Mesenchymal stem cell (in vitro differentiated cells and primary cell): ENCODE results near the gene ERICH4.
"Not testable (repeated sequence)": the region's sequence is repeated elsewhere in the genome, so short reads cannot be mapped to it uniquely, and the experiment has no call there.

ENCODE experiments used
- DNase-seq: peaks from one replicate; pipeline ENCODE4 v3.0.0-alpha.2; 2013
- H2AFZ ChIP-seq: one replicate; pipeline ENCODE4 v1.6.1; 2013; ENCODE audit warnings: low read depth, mild to moderate bottlenecking, control low read depth, inconsistent platforms, low read length, moderate library complexity
- H2AK5ac ChIP-seq: 2 replicates; pipeline ENCODE4 v1.6.1; 2013; ENCODE audit warnings: low read length, moderate library complexity, mild to moderate bottlenecking, inconsistent platforms; ENCODE audit not compliant: severe bottlenecking
- H2BK120ac ChIP-seq: one replicate; pipeline ENCODE4 v1.6.1; 2013; ENCODE audit warnings: low read depth, mild to moderate bottlenecking, inconsistent platforms, low read length, moderate library complexity
- H2BK12ac ChIP-seq, 2 experiments: one replicate each; pipeline ENCODE4 v1.6.1; 2013; ENCODE audit warnings: inconsistent platforms in 2 of 2, low read length in 2 of 2, mild to moderate bottlenecking in 2 of 2, moderate library complexity in 2 of 2, control low read depth in 1 of 2
- H2BK15ac ChIP-seq: one replicate; pipeline ENCODE4 v1.6.1; 2013; ENCODE audit warnings: mild to moderate bottlenecking, low read depth, inconsistent platforms; ENCODE audit not compliant: poor library complexity, severe bottlenecking
- H2BK5ac ChIP-seq: 2 replicates; pipeline ENCODE4 v1.6.1; 2013; ENCODE audit warnings: low read depth, mild to moderate bottlenecking, low read length, control low read depth, inconsistent platforms; ENCODE audit not compliant: poor library complexity, severe bottlenecking
- H3K14ac ChIP-seq, 2 experiments: one replicate each; pipeline ENCODE4 v1.6.1; 2013; ENCODE audit warnings: inconsistent platforms in 2 of 2, low read length in 2 of 2, control low read depth in 1 of 2, mild to moderate bottlenecking in 1 of 2, moderate library complexity in 1 of 2
- H3K18ac ChIP-seq, 2 experiments: one replicate each; pipeline ENCODE4 v1.6.1; 2013; ENCODE audit warnings: inconsistent platforms in 2 of 2, low read length in 2 of 2, control low read depth in 1 of 2, low read depth in 1 of 2, mild to moderate bottlenecking in 1 of 2
- H3K23ac ChIP-seq, 2 experiments: one replicate each; pipeline ENCODE4 v1.6.1; 2013; ENCODE audit warnings: inconsistent platforms in 2 of 2, low read length in 2 of 2, mild to moderate bottlenecking in 2 of 2, moderate library complexity in 2 of 2, control low read depth in 1 of 2
- H3K27ac ChIP-seq: 2 replicates; pipeline ENCODE4 v1.5.1; 2013; ENCODE audit warnings: mild to moderate bottlenecking, moderate library complexity, low read length, control low read depth, inconsistent platforms; ENCODE audit not compliant: poor library complexity, severe bottlenecking
- H3K27me3 ChIP-seq, 2 experiments: 2 replicates each; pipeline versions ENCODE4 v1.6.1 to v1.7.0; 2013; ENCODE audit warnings: low read length in 2 of 2, mild to moderate bottlenecking in 2 of 2, moderate library complexity in 2 of 2, control low read depth in 1 of 2, inconsistent platforms in 1 of 2; ENCODE audit not compliant: control insufficient read depth in 1 of 2, insufficient read depth in 1 of 2
- H3K36me3 ChIP-seq, 2 experiments: 2 replicates each; pipeline versions ENCODE4 v1.6.1 to v1.7.0; 2013; ENCODE audit warnings: low read length in 2 of 2, control low read depth in 1 of 2, inconsistent platforms in 1 of 2, low read depth in 1 of 2, mild to moderate bottlenecking in 1 of 2; ENCODE audit not compliant: insufficient read depth in 2 of 2, control insufficient read depth in 1 of 2
- H3K4ac ChIP-seq, 2 experiments: one replicate each; pipeline ENCODE4 v1.6.1; 2013; ENCODE audit warnings: inconsistent platforms in 2 of 2, low read length in 2 of 2, mild to moderate bottlenecking in 2 of 2, moderate library complexity in 2 of 2, control low read depth in 1 of 2, low read depth in 1 of 2
- H3K4me1 ChIP-seq: 2 replicates; pipeline ENCODE4 v1.6.1; 2013; ENCODE audit warnings: low read depth, low read length, control low read depth; ENCODE audit not compliant: control insufficient read depth, insufficient read depth
- H3K4me2 ChIP-seq: 2 replicates; pipeline ENCODE4 v1.6.1; 2013; ENCODE audit warnings: low read length, mild to moderate bottlenecking, inconsistent platforms; ENCODE audit not compliant: poor library complexity, severe bottlenecking
- H3K4me3 ChIP-seq, 2 experiments: 2 replicates each; pipeline versions ENCODE4 v1.5.1 to v1.7.0; 2013; ENCODE audit warnings: low read length in 2 of 2, mild to moderate bottlenecking in 2 of 2, control low read depth in 1 of 2, low read depth in 1 of 2; ENCODE audit not compliant: insufficient read depth in 1 of 2
- H3K79me1 ChIP-seq: replicated peaks from 2 replicates; pipeline ENCODE4 v1.6.1; 2013; ENCODE audit warnings: mild to moderate bottlenecking, control low read depth, low read length, inconsistent platforms; ENCODE audit not compliant: poor library complexity, severe bottlenecking
- H3K9ac ChIP-seq: 2 replicates; pipeline ENCODE4 v1.7.0; 2013; ENCODE audit warnings: mild to moderate bottlenecking, low read length, moderate library complexity
- H3K9me3 ChIP-seq: 2 replicates; pipeline ENCODE4 v1.7.0; 2013; ENCODE audit warnings: mild to moderate bottlenecking, low read length; ENCODE audit not compliant: control insufficient read depth
- H4K8ac ChIP-seq: one replicate; pipeline ENCODE4 v1.6.1; 2013; ENCODE audit warnings: inconsistent platforms, mild to moderate bottlenecking, low read length, moderate library complexity
- H4K91ac ChIP-seq: one replicate; pipeline ENCODE4 v1.6.1; 2013; ENCODE audit warnings: mild to moderate bottlenecking, low read length, inconsistent platforms
- WGBS: methylation state at CpG from one replicate; pipeline ENCODE4 v1.1.7; 2013; ENCODE audit warnings: mixed read lengths; 5-methylcytosine and 5-hydroxymethylcytosine counted together

The ERICH4 gene

GRCh38 chr19:41457241-41457640, 14.3 kb downstream of the ERICH4 start:
- Histone ChIP-seq H3K14ac (no peak overlapping the region), H3K4ac (no peak overlapping the region), H3K9me3 (peaks cover 4% of the 10 kb centered on the region), H4K8ac (no peak overlapping the region), H2BK5ac (no peak overlapping the region), H3K36me3 (no peaks in the 10 kb centered on the region), H3K4me1 (no peaks in the 10 kb centered on the region), H2BK15ac (no peak overlapping the region), H3K18ac (no peak overlapping the region), H2AK5ac (no peak overlapping the region), H3K79me1 (no peaks in the 10 kb centered on the region), H3K27ac (no peak overlapping the region), H3K4me3 (no peak overlapping the region), H3K4me2 (no peak overlapping the region), H3K27me3 (peaks cover 13 to 47% of the 10 kb centered on the region in 2 experiments), H2BK120ac (no peak overlapping the region), H3K9ac (no peak overlapping the region), H2AFZ (no peak overlapping the region), H3K23ac (no peak overlapping the region), H2BK12ac (no peak overlapping the region), H4K91ac (no peak overlapping the region)
- DNase-seq: no peak
- 57% methylated on average over 1 of the region's 1 CpG for WGBS

GRCh38 chr19:41462497-41462896, 19.5 kb downstream of the ERICH4 start:
- Histone ChIP-seq H3K4me2 (no peak overlapping the region), H2AFZ (no peak overlapping the region), H2BK15ac (no peak overlapping the region), H2BK120ac (no peak overlapping the region), H2BK12ac (no peak overlapping the region), H4K8ac (no peak overlapping the region), H3K9ac (no peak overlapping the region), H2BK5ac (no peak overlapping the region), H3K79me1 (no peaks in the 10 kb centered on the region), H3K18ac (no peak overlapping the region), H3K36me3 (no peaks in the 10 kb centered on the region), H3K4me1 (no peaks in the 10 kb centered on the region), H3K9me3 (peaks cover 4% of the 10 kb centered on the region), H2AK5ac (no peak overlapping the region), H3K14ac (no peak overlapping the region), H3K27ac (no peak overlapping the region), H4K91ac (no peak overlapping the region), H3K27me3 (peaks cover 5 to 76% of the 10 kb centered on the region in 2 experiments), H3K4ac (no peak overlapping the region), H3K23ac (no peak overlapping the region), H3K4me3 (no peak overlapping the region)
- 60% methylated on average over 6 of the region's 6 CpGs for WGBS
- no peak for DNase-seq

DNA sequence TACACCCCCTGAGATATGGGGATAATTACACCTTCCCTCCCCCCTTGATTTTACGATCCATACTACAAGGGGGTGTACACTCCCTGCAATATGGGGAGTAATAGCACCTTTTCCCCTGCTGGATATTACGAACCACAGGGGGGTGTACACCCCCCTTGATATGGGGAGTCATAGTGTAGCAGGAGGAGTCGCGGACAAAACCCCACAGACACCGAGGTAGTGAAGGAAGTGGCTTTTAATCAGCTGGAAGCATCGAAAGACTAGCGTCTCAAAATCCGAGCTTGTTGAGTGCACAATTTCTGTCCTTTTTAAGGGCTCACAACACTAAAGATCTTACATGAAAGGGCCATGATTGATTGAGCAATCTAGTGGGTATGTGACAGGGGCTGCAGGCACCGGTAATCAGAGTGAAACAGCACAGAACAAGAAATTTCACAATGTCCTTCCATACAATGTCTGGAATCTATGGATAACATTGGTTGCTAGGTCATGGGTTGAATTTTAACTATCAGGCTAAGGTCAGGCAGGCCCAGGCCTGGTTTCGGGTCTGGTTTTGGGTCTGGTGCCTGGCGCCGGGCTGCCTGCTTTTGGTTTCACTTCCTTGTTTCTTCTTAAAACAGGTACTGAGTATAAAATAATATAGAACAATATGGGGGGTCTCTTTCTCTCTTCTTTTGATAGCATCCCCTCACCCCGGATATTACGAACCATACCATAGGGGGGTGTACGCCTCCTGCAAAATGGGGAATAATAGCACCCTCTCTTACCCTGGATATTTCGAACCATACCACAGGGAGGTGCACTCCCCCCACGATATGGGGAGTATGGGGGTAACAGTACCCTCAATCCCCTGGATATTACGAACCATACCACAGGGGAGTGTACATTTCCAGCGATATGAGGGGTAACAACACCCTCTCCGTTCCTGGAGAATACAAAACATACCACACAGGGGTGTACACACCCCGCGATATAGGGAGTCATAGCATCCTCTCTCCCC, 20.6 kb downstream of the ERICH4 start:
- not testable (repeated sequence) for H4K91ac ChIP-seq, H2AFZ ChIP-seq, H3K14ac ChIP-seq, H2AK5ac ChIP-seq, H2BK120ac ChIP-seq, H3K9me3 ChIP-seq, H3K18ac ChIP-seq, H3K27ac ChIP-seq, H3K4me2 ChIP-seq, H3K4ac ChIP-seq, H3K23ac ChIP-seq, H3K4me1 ChIP-seq, H3K4me3 ChIP-seq, H2BK5ac ChIP-seq, H2BK12ac ChIP-seq, H4K8ac ChIP-seq, H3K36me3 ChIP-seq, DNase-seq, H2BK15ac ChIP-seq, H3K9ac ChIP-seq, H3K79me1 ChIP-seq
- WGBS: 80% methylated on average over 16 of the region's 22 CpGs
- peaks cover 0 to 78% of the 10 kb centered on the region in 2 experiments for H3K27me3 ChIP-seq

DNA sequence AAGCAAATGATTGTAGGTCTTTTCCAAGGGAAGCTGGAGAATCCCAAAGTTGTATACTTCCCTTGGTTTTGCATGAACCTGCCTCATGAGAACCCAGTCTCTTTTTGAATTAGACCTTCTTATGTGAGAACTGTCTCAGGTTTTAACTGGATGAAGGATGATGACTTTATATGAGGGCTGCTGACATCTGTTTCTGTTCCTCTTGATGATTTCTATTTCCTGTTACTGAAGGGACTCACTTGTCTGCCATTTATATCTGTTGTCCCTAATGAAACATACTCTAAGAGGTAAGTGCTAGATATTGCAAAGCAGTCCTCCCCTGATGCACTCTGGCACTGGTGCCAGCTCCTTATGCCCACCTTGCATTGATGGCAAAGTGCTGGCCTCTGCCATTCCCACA, 33.6 kb downstream of the ERICH4 start:
- Histone ChIP-seq H3K18ac (no peak overlapping the region), H3K4me3 (no peak overlapping the region), H2BK5ac (no peak overlapping the region), H3K23ac (no peak overlapping the region), H3K36me3 (no peaks in the 10 kb centered on the region), H2AK5ac (no peak overlapping the region), H3K9ac (no peak overlapping the region), H2AFZ (no peak overlapping the region), H3K27me3 (peaks cover 0 to 47% of the 10 kb centered on the region in 2 experiments), H2BK120ac (no peak overlapping the region), H2BK15ac (no peak overlapping the region), H3K4ac (no peak overlapping the region), H3K9me3 (no peaks in the 10 kb centered on the region), H3K79me1 (no peaks in the 10 kb centered on the region), H2BK12ac (no peak overlapping the region), H3K4me2 (no peak overlapping the region), H3K4me1 (no peaks in the 10 kb centered on the region), H4K91ac (no peak overlapping the region), H3K14ac (no peak overlapping the region), H4K8ac (no peak overlapping the region), H3K27ac (no peak overlapping the region)
- DNase-seq: no peak
